Measurements from ENCODE around the gene MYO15B.

DNA sequence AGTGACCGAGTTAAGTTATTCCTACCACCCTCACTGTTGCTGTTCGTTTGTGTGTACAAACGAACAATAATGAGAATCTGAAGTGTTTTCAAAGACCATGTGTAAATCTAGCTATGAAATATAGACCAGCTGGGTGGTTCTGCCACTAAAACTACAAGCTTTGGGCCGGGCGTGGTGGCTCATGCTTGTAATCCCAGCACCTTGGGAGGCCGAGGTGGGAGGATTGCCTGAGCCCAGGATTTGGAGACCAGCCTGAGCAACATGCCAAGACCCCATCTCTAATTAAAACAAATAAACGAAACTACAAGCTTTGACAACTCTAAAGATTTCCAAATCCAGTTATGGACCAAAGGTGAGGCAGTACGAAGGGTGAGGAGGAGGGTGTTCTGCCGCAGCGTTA is 78.4 kb downstream of the MYO15B start:
- TF ChIP-seq, protein P1, sequence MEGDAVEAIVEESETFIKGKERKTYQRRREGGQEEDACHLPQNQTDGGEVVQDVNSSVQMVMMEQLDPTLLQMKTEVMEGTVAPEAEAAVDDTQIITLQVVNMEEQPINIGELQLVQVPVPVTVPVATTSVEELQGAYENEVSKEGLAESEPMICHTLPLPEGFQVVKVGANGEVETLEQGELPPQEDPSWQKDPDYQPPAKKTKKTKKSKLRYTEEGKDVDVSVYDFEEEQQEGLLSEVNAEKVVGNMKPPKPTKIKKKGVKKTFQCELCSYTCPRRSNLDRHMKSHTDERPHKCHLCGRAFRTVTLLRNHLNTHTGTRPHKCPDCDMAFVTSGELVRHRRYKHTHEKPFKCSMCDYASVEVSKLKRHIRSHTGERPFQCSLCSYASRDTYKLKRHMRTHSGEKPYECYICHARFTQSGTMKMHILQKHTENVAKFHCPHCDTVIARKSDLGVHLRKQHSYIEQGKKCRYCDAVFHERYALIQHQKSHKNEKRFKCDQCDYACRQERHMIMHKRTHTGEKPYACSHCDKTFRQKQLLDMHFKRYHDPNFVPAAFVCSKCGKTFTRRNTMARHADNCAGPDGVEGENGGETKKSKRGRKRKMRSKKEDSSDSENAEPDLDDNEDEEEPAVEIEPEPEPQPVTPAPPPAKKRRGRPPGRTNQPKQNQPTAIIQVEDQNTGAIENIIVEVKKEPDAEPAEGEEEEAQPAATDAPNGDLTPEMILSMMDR (conservative IDR thresholded peaks at IDR 0.05; ENCODE audit: low read length), result no peak
- TF ChIP-seq EZH2phosphoT487 (IDR thresholded peaks at IDR 0.05; ENCODE audit: borderline replicate concordance, low read depth, low read length), result no peak

Data from OCI-LY7 (cell line).